Mesenchymal stem cell (in vitro differentiated cells and primary cell): ENCODE measurements around the gene FBXL7.

Source experiments
- DNase-seq: peaks from one replicate; pipeline ENCODE4 v3.0.0-alpha.2; 2013
- H2AFZ ChIP-seq: one replicate; pipeline ENCODE4 v1.6.1; 2013; ENCODE audit warnings: low read depth, mild to moderate bottlenecking, control low read depth, inconsistent platforms, low read length, moderate library complexity
- H2AK5ac ChIP-seq: 2 replicates; pipeline ENCODE4 v1.6.1; 2013; ENCODE audit warnings: low read length, moderate library complexity, mild to moderate bottlenecking, inconsistent platforms; ENCODE audit not compliant: severe bottlenecking
- H2BK120ac ChIP-seq: one replicate; pipeline ENCODE4 v1.6.1; 2013; ENCODE audit warnings: low read depth, mild to moderate bottlenecking, inconsistent platforms, low read length, moderate library complexity
- H2BK12ac ChIP-seq, 2 experiments: one replicate each; pipeline ENCODE4 v1.6.1; 2013; ENCODE audit warnings: inconsistent platforms in 2 of 2, low read length in 2 of 2, mild to moderate bottlenecking in 2 of 2, moderate library complexity in 2 of 2, control low read depth in 1 of 2
- H2BK15ac ChIP-seq: one replicate; pipeline ENCODE4 v1.6.1; 2013; ENCODE audit warnings: mild to moderate bottlenecking, low read depth, inconsistent platforms; ENCODE audit not compliant: poor library complexity, severe bottlenecking
- H2BK5ac ChIP-seq: 2 replicates; pipeline ENCODE4 v1.6.1; 2013; ENCODE audit warnings: low read depth, mild to moderate bottlenecking, low read length, control low read depth, inconsistent platforms; ENCODE audit not compliant: poor library complexity, severe bottlenecking
- H3K14ac ChIP-seq, 2 experiments: one replicate each; pipeline ENCODE4 v1.6.1; 2013; ENCODE audit warnings: inconsistent platforms in 2 of 2, low read length in 2 of 2, control low read depth in 1 of 2, mild to moderate bottlenecking in 1 of 2, moderate library complexity in 1 of 2
- H3K18ac ChIP-seq, 2 experiments: one replicate each; pipeline ENCODE4 v1.6.1; 2013; ENCODE audit warnings: inconsistent platforms in 2 of 2, low read length in 2 of 2, control low read depth in 1 of 2, low read depth in 1 of 2, mild to moderate bottlenecking in 1 of 2
- H3K23ac ChIP-seq, 2 experiments: one replicate each; pipeline ENCODE4 v1.6.1; 2013; ENCODE audit warnings: inconsistent platforms in 2 of 2, low read length in 2 of 2, mild to moderate bottlenecking in 2 of 2, moderate library complexity in 2 of 2, control low read depth in 1 of 2
- H3K27ac ChIP-seq: 2 replicates; pipeline ENCODE4 v1.5.1; 2013; ENCODE audit warnings: mild to moderate bottlenecking, moderate library complexity, low read length, control low read depth, inconsistent platforms; ENCODE audit not compliant: poor library complexity, severe bottlenecking
- H3K27me3 ChIP-seq, 2 experiments: 2 replicates each; pipeline versions ENCODE4 v1.6.1 to v1.7.0; 2013; ENCODE audit warnings: low read length in 2 of 2, mild to moderate bottlenecking in 2 of 2, moderate library complexity in 2 of 2, control low read depth in 1 of 2, inconsistent platforms in 1 of 2; ENCODE audit not compliant: control insufficient read depth in 1 of 2, insufficient read depth in 1 of 2
- H3K36me3 ChIP-seq, 2 experiments: 2 replicates each; pipeline versions ENCODE4 v1.6.1 to v1.7.0; 2013; ENCODE audit warnings: low read length in 2 of 2, control low read depth in 1 of 2, inconsistent platforms in 1 of 2, low read depth in 1 of 2, mild to moderate bottlenecking in 1 of 2; ENCODE audit not compliant: insufficient read depth in 2 of 2, control insufficient read depth in 1 of 2
- H3K4ac ChIP-seq, 2 experiments: one replicate each; pipeline ENCODE4 v1.6.1; 2013; ENCODE audit warnings: inconsistent platforms in 2 of 2, low read length in 2 of 2, mild to moderate bottlenecking in 2 of 2, moderate library complexity in 2 of 2, control low read depth in 1 of 2, low read depth in 1 of 2
- H3K4me1 ChIP-seq: 2 replicates; pipeline ENCODE4 v1.6.1; 2013; ENCODE audit warnings: low read depth, low read length, control low read depth; ENCODE audit not compliant: control insufficient read depth, insufficient read depth
- H3K4me2 ChIP-seq: 2 replicates; pipeline ENCODE4 v1.6.1; 2013; ENCODE audit warnings: low read length, mild to moderate bottlenecking, inconsistent platforms; ENCODE audit not compliant: poor library complexity, severe bottlenecking
- H3K4me3 ChIP-seq, 2 experiments: 2 replicates each; pipeline versions ENCODE4 v1.5.1 to v1.7.0; 2013; ENCODE audit warnings: low read length in 2 of 2, mild to moderate bottlenecking in 2 of 2, control low read depth in 1 of 2, low read depth in 1 of 2; ENCODE audit not compliant: insufficient read depth in 1 of 2
- H3K79me1 ChIP-seq: replicated peaks from 2 replicates; pipeline ENCODE4 v1.6.1; 2013; ENCODE audit warnings: mild to moderate bottlenecking, control low read depth, low read length, inconsistent platforms; ENCODE audit not compliant: poor library complexity, severe bottlenecking
- H3K9ac ChIP-seq: 2 replicates; pipeline ENCODE4 v1.7.0; 2013; ENCODE audit warnings: mild to moderate bottlenecking, low read length, moderate library complexity
- H3K9me3 ChIP-seq: 2 replicates; pipeline ENCODE4 v1.7.0; 2013; ENCODE audit warnings: mild to moderate bottlenecking, low read length; ENCODE audit not compliant: control insufficient read depth
- H4K8ac ChIP-seq: one replicate; pipeline ENCODE4 v1.6.1; 2013; ENCODE audit warnings: inconsistent platforms, mild to moderate bottlenecking, low read length, moderate library complexity
- H4K91ac ChIP-seq: one replicate; pipeline ENCODE4 v1.6.1; 2013; ENCODE audit warnings: mild to moderate bottlenecking, low read length, inconsistent platforms
- WGBS: methylation state at CpG from one replicate; pipeline ENCODE4 v1.1.7; 2013; ENCODE audit warnings: mixed read lengths; 5-methylcytosine and 5-hydroxymethylcytosine counted together

FBXL7 gene

GRCh38 chr5:15452781-15453180, 47.2 kb upstream of the FBXL7 start:
- H3K9me3 ChIP-seq = peaks cover 2% of the 10 kb centered on the region
- H2BK5ac ChIP-seq = no peak overlapping the region
- no peak overlapping the region for H2BK12ac ChIP-seq
- no peak overlapping the region for H3K18ac ChIP-seq
- no peaks in the 10 kb centered on the region for H3K27me3 ChIP-seq
- H2BK15ac ChIP-seq = no peak overlapping the region
- no peaks in the 10 kb centered on the region for H3K36me3 ChIP-seq
- no peak overlapping the region for H2BK120ac ChIP-seq
- no peak overlapping the region for H3K23ac ChIP-seq
- H3K79me1 ChIP-seq = no peaks in the 10 kb centered on the region
- no peak overlapping the region for H3K14ac ChIP-seq
- H4K91ac ChIP-seq = no peak overlapping the region
- H3K4me2 ChIP-seq = no peak overlapping the region
- H3K4me1 ChIP-seq = no peaks in the 10 kb centered on the region
- 67% methylated on average over 1 of the region's 1 CpG for WGBS
- no peak overlapping the region for H3K4ac ChIP-seq
- no peak overlapping the region for H4K8ac ChIP-seq
- no peak for DNase-seq
- H2AFZ ChIP-seq = no peak overlapping the region
- no peak overlapping the region for H3K9ac ChIP-seq
- H2AK5ac ChIP-seq = no peak overlapping the region
- no peak overlapping the region for H3K4me3 ChIP-seq
- H3K27ac ChIP-seq = no peak overlapping the region

GRCh38 chr5:15459200-15459599, 40.8 kb upstream of the FBXL7 start:
- Histone ChIP-seq H4K8ac (no peak overlapping the region), H3K27ac (no peak overlapping the region), H2BK15ac (no peak overlapping the region), H3K23ac (no peak overlapping the region), H3K9ac (no peak overlapping the region), H3K4me1 (no peaks in the 10 kb centered on the region), H2BK5ac (no peak overlapping the region), H3K4ac (no peak overlapping the region), H3K27me3 (peaks cover 0 to 2% of the 10 kb centered on the region in 2 experiments), H3K4me2 (no peak overlapping the region), H3K4me3 (no peak overlapping the region), H4K91ac (no peak overlapping the region), H2AFZ (no peak overlapping the region), H2BK12ac (no peak overlapping the region), H3K18ac (no peak overlapping the region), H3K79me1 (no peaks in the 10 kb centered on the region), H3K14ac (no peak overlapping the region), H3K9me3 (peaks cover 2% of the 10 kb centered on the region), H3K36me3 (no peaks in the 10 kb centered on the region), H2AK5ac (no peak overlapping the region), H2BK120ac (no peak overlapping the region)
- WGBS = 38% methylated on average over 1 of the region's 1 CpG
- DNase-seq = no peak

GRCh38 chr5:15463231-15463980, 36.6 kb upstream of the FBXL7 start:
- Histone ChIP-seq H3K9me3 (no peaks in the 10 kb centered on the region), H3K23ac (no peak overlapping the region), H2AK5ac (no peak overlapping the region), H3K4me2 (no peak overlapping the region), H3K27me3 (peaks cover 0 to 2% of the 10 kb centered on the region in 2 experiments), H3K27ac (no peak overlapping the region), H4K91ac (no peak overlapping the region), H3K14ac (no peak overlapping the region), H3K18ac (no peak overlapping the region), H3K9ac (no peak overlapping the region), H2AFZ (no peak overlapping the region), H3K4me3 (no peak overlapping the region), H4K8ac (no peak overlapping the region), H2BK5ac (no peak overlapping the region), H2BK120ac (no peak overlapping the region), H3K79me1 (no peaks in the 10 kb centered on the region), H3K36me3 (no peaks in the 10 kb centered on the region), H3K4me1 (no peaks in the 10 kb centered on the region), H2BK12ac (no peak overlapping the region), H3K4ac (no peak overlapping the region), H2BK15ac (no peak overlapping the region)
- DNase-seq = peak; percentile 32
- WGBS = 65% methylated on average over 3 of the region's 3 CpGs

GRCh38 chr5:15472116-15472515, 27.9 kb upstream of the FBXL7 start:
- no peak overlapping the region for H3K23ac ChIP-seq
- H3K9ac ChIP-seq = no peak overlapping the region
- no peaks in the 10 kb centered on the region for H3K9me3 ChIP-seq
- no peaks in the 10 kb centered on the region for H3K79me1 ChIP-seq
- no peak overlapping the region for H3K4ac ChIP-seq
- H2BK5ac ChIP-seq = no peak overlapping the region
- no peak overlapping the region for H4K91ac ChIP-seq
- no peak overlapping the region for H4K8ac ChIP-seq
- no peak overlapping the region for H2BK12ac ChIP-seq
- no peak overlapping the region for H2BK120ac ChIP-seq
- no peak overlapping the region for H3K4me3 ChIP-seq
- no peak overlapping the region for H2BK15ac ChIP-seq
- H2AFZ ChIP-seq = no peak overlapping the region
- H2AK5ac ChIP-seq = no peak overlapping the region
- H3K27me3 ChIP-seq = no peaks in the 10 kb centered on the region
- no peak for DNase-seq
- H3K36me3 ChIP-seq = no peaks in the 10 kb centered on the region
- 86% methylated on average over 8 of the region's 8 CpGs for WGBS
- no peak overlapping the region for H3K14ac ChIP-seq
- no peak overlapping the region for H3K27ac ChIP-seq
- peaks cover 2% of the 10 kb centered on the region for H3K4me1 ChIP-seq
- H3K4me2 ChIP-seq = no peak overlapping the region
- no peak overlapping the region for H3K18ac ChIP-seq
